ENCODE data around the gene ADAM19. TPM values are rescaled to one million over a fixed set of nuclear protein-coding genes. Genes with fewer than 3 reads are reported as not detected.
A peak's percentile ranks its signal among the peaks of the same experiment; 100 is the strongest.

ADAM19 gene
- total RNA-seq, 3 donors from 2014 or later, result 1.9 to 3.6 (median 3.5) TPM

DNA sequence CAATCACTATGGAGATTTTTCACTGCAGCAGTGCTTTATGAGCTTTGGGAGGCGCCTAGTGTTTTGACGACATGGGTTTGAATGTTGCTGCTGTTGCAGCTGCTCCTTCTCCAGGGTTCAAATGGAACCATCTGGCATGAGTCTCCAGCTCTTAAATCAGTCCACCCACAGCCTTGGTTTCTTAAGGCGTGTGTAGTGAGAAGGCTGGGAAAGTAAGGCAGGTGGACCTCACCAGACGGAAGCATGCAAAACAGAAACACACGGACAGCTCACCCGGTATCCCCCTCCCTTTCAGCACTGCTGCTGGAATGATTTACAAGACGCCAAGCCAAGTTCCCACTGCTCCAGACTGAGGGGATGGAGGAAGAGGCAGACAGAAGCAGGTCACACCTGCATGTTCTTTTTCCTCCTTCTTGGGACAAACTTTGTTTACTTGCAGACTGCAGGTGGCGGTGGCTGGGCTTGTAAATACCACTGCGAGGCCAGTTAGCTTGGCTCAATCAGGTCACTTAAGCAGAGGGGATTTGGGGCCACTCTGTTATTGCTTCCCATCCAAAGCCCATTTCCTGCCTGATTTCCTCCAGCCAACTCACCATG lies 47.4 kb downstream of the ADAM19 start:
- Histone ChIP-seq H3K27me3 (no peaks in the 10 kb centered on the region), H3K36me3 (no peaks in the 10 kb centered on the region), H3K27ac (no peak overlapping the region), H3K4me1 (no peaks in the 10 kb centered on the region), H3K4me3 (no peak overlapping the region), H3K9me3 (no peaks in the 10 kb centered on the region)
- intact Hi-C loops (cut with DNase I; ENCODE audit: low total_unique reads), result no loop called here
- DNase-seq (ENCODE audit: low spot score in 2 of 2), result no peak
- TF ChIP-seq, protein P1, sequence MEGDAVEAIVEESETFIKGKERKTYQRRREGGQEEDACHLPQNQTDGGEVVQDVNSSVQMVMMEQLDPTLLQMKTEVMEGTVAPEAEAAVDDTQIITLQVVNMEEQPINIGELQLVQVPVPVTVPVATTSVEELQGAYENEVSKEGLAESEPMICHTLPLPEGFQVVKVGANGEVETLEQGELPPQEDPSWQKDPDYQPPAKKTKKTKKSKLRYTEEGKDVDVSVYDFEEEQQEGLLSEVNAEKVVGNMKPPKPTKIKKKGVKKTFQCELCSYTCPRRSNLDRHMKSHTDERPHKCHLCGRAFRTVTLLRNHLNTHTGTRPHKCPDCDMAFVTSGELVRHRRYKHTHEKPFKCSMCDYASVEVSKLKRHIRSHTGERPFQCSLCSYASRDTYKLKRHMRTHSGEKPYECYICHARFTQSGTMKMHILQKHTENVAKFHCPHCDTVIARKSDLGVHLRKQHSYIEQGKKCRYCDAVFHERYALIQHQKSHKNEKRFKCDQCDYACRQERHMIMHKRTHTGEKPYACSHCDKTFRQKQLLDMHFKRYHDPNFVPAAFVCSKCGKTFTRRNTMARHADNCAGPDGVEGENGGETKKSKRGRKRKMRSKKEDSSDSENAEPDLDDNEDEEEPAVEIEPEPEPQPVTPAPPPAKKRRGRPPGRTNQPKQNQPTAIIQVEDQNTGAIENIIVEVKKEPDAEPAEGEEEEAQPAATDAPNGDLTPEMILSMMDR (IDR thresholded peaks at IDR 0.05), result no peak
- no peak for TF ChIP-seq POLR2AphosphoS5 (IDR thresholded peaks at IDR 0.05)
- TF ChIP-seq POLR2A (IDR thresholded peaks at IDR 0.05), result no peak

GRCh38 chr5:157524887-157525286 lies 50.7 kb downstream of the ADAM19 start:
- Histone ChIP-seq H3K27me3 (no peaks in the 10 kb centered on the region), H3K4me3 (no peak overlapping the region), H3K27ac (no peak overlapping the region), H3K36me3 (no peaks in the 10 kb centered on the region), H3K4me1 (no peaks in the 10 kb centered on the region), H3K9me3 (no peaks in the 10 kb centered on the region)
- DNase-seq (ENCODE audit: low spot score in 2 of 2), result no peak
- no peak for TF ChIP-seq POLR2AphosphoS5 (IDR thresholded peaks at IDR 0.05)
- TF ChIP-seq, protein P1 (IDR thresholded peaks at IDR 0.05), result no peak
- TF ChIP-seq POLR2A (IDR thresholded peaks at IDR 0.05), result no peak
- intact Hi-C loops (cut with DNase I; ENCODE audit: low total_unique reads), result no loop called here

- no peaks in the 10 kb centered on the region for H3K9me3 ChIP-seq
- no peaks in the 10 kb centered on the region for H3K36me3 ChIP-seq
- TF ChIP-seq POLR2AphosphoS5 (IDR thresholded peaks at IDR 0.05), result no peak
- TF ChIP-seq POLR2A (IDR thresholded peaks at IDR 0.05), result no peak
- TF ChIP-seq, protein P1 (IDR thresholded peaks at IDR 0.05), result no peak
- H3K27me3 ChIP-seq, result no peaks in the 10 kb centered on the region
- DNase-seq (ENCODE audit: low spot score in 2 of 2), result no peak
- intact Hi-C loops (cut with DNase I; ENCODE audit: low total_unique reads), result no loop called here
- no peaks in the 10 kb centered on the region for H3K4me1 ChIP-seq
- no peak overlapping the region for H3K4me3 ChIP-seq
- H3K27ac ChIP-seq, result no peak overlapping the region
Observed at GRCh38 chr5:157523976-157524375, 51.6 kb downstream of the ADAM19 start.

DNA sequence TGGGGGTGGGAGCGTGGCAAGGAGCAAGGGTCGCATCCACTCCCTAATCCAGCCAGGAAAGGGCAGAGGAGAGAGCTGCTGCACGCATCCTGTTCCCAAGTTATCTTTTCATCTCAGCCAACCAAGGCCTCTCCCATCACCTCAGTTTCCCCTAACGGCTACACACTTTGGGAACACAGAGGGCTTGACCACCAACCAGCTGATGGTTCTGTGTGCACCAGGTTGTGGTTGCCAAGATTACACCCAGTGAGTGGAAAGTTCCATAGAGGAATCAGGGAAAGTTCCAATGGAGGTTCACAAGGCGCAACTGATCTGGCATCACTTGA lies 53.9 kb downstream of the ADAM19 start:
- TF ChIP-seq POLR2A (IDR thresholded peaks at IDR 0.05) (no peak), POLR2AphosphoS5 (IDR thresholded peaks at IDR 0.05) (peak in 1 of 3 donors; percentile 4)
- TF ChIP-seq, protein P1 (IDR thresholded peaks at IDR 0.05), result no peak
- Histone ChIP-seq H3K4me3 (no peak overlapping the region), H3K4me1 (no peaks in the 10 kb centered on the region), H3K27ac (no peak overlapping the region), H3K36me3 (no peaks in the 10 kb centered on the region), H3K27me3 (no peaks in the 10 kb centered on the region), H3K9me3 (no peaks in the 10 kb centered on the region)
- intact Hi-C loops (cut with DNase I; ENCODE audit: low total_unique reads), result no loop called here
- DNase-seq (ENCODE audit: low spot score in 2 of 2), result no peak

GRCh38 chr5:157520911-157521703 lies 54.5 kb downstream of the ADAM19 start:
- TF ChIP-seq POLR2AphosphoS5 (IDR thresholded peaks at IDR 0.05), result peak in 2 of 3 donors; percentile 37 to 55
- TF ChIP-seq, protein P1 (IDR thresholded peaks at IDR 0.05), result no peak
- TF ChIP-seq POLR2A (IDR thresholded peaks at IDR 0.05), result no peak
- Histone ChIP-seq H3K27me3 (no peaks in the 10 kb centered on the region), H3K4me3 (no peak overlapping the region), H3K36me3 (no peaks in the 10 kb centered on the region), H3K27ac (no peak overlapping the region), H3K4me1 (no peaks in the 10 kb centered on the region), H3K9me3 (no peaks in the 10 kb centered on the region)
- DNase-seq (ENCODE audit: low spot score in 2 of 2), result no peak
- intact Hi-C loops (cut with DNase I; ENCODE audit: low total_unique reads), result no loop called here

Measured in breast epithelium (tissue), 4 donors.